GM23338 (cell line): ENCODE results near the gene FKBP1A.

Source experiments
- EZH2 ChIP-seq: fragments of 200-600 bp; sonication (generic); IDR thresholded peaks from one replicate; pipeline ENCODE4 v1.8.0; 2017; ENCODE audit warnings: antibody characterized with exemption, mild to moderate bottlenecking, low read depth; ENCODE audit not compliant: unreplicated experiment
- EZH2phosphoT487 ChIP-seq: fragments of 200-600 bp; sonication (generic); IDR thresholded peaks from one replicate; pipeline ENCODE4 v1.8.1; 2018; ENCODE audit warnings: antibody characterized with exemption; ENCODE audit not compliant: unreplicated experiment
- POLR2AphosphoS5 ChIP-seq: IDR thresholded peaks from 2 replicates; pipeline ENCODE4 v1.6.1; 2016; ENCODE audit warnings: antibody characterized with exemption, low read depth
- TF ChIP-seq, protein P1 (sequence below), 2 experiments: fragments of 200-600 bp in 1 of 2; sonication (generic) in 1 of 2; conservative IDR thresholded peaks; 2 replicates each; pipeline versions ENCODE4 v1.5.1 to v1.6.1; 2016 to 2017; ENCODE audit warnings: antibody characterized with exemption in 2 of 2, low read depth in 2 of 2, mild to moderate bottlenecking in 2 of 2, moderate library complexity in 1 of 2
- TF ChIP-seq, protein P2 (sequence below): IDR thresholded peaks from one replicate; pipeline ENCODE4 v1.6.1; 2018; ENCODE audit warnings: antibody characterized with exemption; ENCODE audit not compliant: unreplicated experiment

DNA sequence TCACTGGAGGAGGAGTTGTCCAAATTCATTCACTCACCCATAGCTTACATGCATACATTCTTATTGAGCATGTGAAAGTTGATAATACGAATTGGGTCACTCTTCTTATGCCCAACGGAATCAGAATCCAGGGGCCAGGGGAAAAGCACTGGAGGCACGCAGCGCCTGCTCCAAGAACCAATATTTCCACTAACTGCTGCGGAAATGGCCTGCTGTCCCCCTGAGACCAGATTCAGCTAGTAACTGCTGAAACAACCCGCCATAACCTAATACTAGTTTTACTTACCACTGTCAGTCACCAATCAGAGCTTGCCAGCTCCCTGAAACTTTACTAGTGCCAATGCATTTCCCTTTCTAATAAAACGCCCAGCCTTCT, 641 bp upstream of the FKBP1A start:
- TF ChIP-seq POLR2AphosphoS5 (no peak), EZH2 (no peak), EZH2phosphoT487 (no peak)
- TF ChIP-seq, protein P1, sequence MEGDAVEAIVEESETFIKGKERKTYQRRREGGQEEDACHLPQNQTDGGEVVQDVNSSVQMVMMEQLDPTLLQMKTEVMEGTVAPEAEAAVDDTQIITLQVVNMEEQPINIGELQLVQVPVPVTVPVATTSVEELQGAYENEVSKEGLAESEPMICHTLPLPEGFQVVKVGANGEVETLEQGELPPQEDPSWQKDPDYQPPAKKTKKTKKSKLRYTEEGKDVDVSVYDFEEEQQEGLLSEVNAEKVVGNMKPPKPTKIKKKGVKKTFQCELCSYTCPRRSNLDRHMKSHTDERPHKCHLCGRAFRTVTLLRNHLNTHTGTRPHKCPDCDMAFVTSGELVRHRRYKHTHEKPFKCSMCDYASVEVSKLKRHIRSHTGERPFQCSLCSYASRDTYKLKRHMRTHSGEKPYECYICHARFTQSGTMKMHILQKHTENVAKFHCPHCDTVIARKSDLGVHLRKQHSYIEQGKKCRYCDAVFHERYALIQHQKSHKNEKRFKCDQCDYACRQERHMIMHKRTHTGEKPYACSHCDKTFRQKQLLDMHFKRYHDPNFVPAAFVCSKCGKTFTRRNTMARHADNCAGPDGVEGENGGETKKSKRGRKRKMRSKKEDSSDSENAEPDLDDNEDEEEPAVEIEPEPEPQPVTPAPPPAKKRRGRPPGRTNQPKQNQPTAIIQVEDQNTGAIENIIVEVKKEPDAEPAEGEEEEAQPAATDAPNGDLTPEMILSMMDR (conservative IDR thresholded peaks at IDR 0.05; ENCODE audit: low read depth in 2 of 2), result no peak
- TF ChIP-seq, protein P2, sequence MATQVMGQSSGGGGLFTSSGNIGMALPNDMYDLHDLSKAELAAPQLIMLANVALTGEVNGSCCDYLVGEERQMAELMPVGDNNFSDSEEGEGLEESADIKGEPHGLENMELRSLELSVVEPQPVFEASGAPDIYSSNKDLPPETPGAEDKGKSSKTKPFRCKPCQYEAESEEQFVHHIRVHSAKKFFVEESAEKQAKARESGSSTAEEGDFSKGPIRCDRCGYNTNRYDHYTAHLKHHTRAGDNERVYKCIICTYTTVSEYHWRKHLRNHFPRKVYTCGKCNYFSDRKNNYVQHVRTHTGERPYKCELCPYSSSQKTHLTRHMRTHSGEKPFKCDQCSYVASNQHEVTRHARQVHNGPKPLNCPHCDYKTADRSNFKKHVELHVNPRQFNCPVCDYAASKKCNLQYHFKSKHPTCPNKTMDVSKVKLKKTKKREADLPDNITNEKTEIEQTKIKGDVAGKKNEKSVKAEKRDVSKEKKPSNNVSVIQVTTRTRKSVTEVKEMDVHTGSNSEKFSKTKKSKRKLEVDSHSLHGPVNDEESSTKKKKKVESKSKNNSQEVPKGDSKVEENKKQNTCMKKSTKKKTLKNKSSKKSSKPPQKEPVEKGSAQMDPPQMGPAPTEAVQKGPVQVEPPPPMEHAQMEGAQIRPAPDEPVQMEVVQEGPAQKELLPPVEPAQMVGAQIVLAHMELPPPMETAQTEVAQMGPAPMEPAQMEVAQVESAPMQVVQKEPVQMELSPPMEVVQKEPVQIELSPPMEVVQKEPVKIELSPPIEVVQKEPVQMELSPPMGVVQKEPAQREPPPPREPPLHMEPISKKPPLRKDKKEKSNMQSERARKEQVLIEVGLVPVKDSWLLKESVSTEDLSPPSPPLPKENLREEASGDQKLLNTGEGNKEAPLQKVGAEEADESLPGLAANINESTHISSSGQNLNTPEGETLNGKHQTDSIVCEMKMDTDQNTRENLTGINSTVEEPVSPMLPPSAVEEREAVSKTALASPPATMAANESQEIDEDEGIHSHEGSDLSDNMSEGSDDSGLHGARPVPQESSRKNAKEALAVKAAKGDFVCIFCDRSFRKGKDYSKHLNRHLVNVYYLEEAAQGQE, result no peak
